Measurements from ENCODE around the gene EYS.

The EYS gene

GRCh38 chr6:64703922-64704321, 1003.1 kb downstream of the EYS start:
- DNase-seq, result no peak

- DNase-seq, result no peak
Measured at GRCh38 chr6:64696053-64696452, 1011.0 kb downstream of the EYS start.

GRCh38 chr6:64694356-64694755, 1012.7 kb downstream of the EYS start:
- DNase-seq, result no peak

GRCh38 chr6:64691064-64691463, 1016.0 kb downstream of the EYS start:
- DNase-seq, result no peak

DNA sequence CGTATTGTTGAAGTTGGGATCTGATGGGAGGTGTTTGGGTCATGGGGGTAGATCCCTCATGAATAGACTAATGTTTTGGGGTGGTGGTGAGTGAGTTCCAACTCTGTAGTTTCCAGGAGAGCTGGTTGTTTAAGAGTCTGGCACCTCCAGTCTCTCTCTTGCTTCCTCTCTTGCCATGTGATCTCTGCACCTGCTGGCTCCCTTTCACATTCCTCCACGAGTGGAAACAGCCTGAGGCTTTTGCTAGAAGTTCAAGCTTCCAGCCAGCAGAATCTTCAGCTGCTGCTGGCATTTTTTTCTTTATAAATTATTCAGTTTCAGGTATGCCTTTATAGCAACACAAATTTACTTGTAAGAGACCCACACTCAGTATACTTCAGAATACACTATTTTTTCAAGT, 1021.6 kb downstream of the EYS start:
- no peak for DNase-seq

- no peak for DNase-seq
Measured at GRCh38 chr6:64683682-64684081, 1023.3 kb downstream of the EYS start.

DNA sequence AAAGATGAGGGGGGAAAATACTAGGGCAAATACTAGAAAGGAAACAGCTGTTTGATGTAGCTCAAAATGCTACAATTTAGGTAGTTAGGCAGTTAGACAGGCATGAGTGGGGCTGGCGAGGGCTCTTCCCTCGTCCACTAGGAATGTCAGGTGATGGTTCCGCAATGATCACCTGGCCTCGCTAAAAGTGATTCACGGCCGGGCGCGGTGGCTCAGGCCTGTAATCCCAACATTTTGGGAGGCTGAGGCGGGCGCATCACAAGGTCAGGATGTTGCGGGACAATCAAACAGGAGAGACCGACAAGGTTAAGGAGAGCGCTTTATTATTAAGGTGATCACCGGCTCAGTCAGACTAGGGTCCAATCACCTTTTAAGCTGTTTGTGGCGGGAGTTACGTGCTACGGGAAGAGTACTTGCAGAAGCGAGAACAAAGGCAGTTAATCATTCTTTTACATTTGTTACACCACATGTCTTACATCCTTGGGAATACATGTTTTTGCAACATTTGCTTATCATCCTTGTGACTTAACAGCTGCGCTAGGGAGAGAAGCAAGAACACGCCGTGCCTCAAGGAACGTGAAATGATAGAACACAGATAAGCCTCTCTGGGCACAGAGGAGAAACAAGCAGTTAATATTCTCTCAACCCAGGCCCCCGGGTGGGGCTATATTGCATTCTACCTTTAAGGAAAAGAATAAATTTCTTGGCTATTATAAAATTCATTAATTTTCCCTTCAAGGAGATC, 1025.4 kb downstream of the EYS start:
- DNase-seq, result no peak

- DNase-seq, result peak; percentile 33
Measured at GRCh38 chr6:64680446-64680845, 1026.6 kb downstream of the EYS start.

GRCh38 chr6:64679416-64679815, 1027.6 kb downstream of the EYS start:
- no peak for DNase-seq

- DNase-seq, result no peak
Measured at GRCh38 chr6:64672651-64673050, 1034.4 kb downstream of the EYS start.

- DNase-seq, result no peak
Measured at GRCh38 chr6:64672131-64672530, 1034.9 kb downstream of the EYS start.

DNA sequence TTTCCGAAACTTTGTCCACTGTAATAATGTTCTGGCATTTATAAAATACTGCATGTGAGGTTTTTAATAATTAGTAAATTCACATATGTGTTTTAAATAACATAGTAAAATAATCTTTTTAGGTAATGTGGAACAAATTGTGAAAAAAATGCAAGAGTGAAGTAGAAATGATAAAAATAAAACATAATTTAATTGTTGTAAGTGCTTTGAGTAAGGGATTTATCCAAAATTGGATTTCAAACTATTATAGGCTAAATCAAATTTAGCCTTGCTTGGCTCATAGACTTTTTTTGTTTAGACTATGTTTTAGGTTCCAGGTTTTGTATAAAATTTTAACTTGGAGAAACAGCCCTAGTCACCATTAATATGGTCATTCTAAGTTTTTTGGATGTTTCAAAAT, 1041.9 kb downstream of the EYS start:
- no peak for DNase-seq

DNA sequence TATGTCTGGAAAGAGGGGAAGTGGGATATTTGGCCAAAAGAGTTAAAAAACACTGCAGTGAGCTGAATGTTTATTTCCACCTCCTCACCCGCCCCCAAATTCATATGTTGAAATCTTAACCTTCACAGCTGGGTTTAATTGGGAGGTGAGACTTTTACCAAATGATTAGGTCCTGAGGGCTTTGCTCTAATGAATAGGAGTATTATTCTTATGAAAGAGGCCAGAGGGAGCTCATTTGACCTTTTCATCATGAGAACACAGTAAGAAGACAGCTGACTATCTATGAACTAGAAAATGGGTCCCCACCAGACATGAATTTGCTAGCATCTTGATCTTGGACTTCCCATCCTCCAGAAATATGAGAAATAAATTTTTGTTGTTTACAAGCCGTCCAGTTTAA, 1042.5 kb downstream of the EYS start:
- no peak for DNase-seq

- no peak for DNase-seq
Measured at GRCh38 chr6:64644024-64644423, 1063.0 kb downstream of the EYS start.

DNA sequence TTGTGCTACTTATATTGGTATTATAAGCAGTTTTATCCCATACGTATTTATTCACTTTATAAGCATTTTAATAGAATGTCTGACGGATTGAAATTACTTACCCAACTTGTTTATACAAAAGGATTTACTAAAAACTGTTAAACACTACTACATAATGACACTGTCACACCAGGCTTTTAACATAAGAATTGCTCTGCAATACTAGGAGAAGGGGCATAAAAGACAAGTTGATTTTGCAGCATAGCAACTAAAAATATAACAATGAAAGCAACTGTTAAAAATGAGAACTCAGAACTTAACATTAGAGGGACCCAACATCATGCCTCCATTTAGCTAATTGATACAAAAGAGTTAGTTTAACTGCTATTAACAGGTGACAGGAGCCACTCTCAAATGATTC, 1076.1 kb downstream of the EYS start:
- DNase-seq, result no peak

DNA sequence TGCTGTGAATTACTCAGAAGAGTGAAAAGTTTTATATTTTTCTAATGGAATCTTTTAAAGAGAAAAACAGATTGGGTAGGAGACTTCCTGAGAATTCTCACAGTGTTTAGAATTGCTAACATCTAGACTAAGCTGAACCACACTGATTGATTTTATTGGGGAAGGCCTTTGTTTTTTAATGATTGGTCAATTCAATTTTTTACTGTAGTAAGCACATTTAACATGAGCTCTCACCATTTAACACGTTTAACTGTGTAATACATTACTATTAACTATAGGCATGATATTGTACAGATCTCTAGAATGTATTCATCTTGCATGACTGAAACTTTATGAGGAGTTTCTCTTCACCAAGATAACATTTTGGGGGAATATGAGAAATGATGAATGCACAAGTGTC, 1084.1 kb downstream of the EYS start:
- DNase-seq, result no peak

- no peak for DNase-seq
Measured at GRCh38 chr6:64602993-64603392, 1104.0 kb downstream of the EYS start.

DNA sequence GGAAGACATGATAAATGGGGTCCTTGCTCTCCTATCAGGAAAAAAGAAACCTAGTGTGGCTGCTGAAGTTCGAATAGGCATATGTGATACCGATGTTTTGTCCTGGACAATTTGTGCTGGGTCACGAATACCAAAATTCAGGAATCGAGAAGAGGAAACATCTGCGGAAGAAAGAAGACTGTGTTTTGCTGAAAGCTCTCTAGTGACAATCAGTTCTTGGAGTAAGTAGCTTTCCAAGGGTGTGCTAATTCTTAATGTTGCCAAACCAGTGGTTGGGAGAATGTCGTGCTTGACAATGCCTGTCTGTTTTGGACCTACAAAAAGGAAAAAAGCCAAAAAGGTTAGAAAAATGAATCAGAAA, 1115.4 kb downstream of the EYS start:
- no peak for DNase-seq

- no peak for DNase-seq
Measured at GRCh38 chr6:64590965-64591675, 1115.9 kb downstream of the EYS start.

DNA sequence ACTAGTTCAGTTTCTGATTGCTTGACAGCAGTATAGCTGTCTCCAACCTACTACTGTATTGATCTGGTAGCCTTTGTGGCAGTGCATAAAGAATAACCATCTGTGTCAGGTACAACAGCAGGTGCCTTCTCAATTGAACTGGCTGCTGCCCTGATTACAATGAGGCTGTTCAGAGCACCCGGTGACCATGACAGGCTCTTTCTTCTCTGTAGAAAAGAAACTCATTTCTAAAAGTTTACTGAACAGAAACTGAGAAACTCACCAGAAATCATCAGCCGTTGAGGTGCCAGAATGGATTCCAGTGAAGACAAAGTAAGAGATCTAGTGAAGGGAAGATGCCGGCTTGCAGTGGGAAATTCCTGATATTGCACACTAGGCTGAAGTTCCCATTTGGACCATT, 1117.1 kb downstream of the EYS start:
- no peak for DNase-seq

DNA sequence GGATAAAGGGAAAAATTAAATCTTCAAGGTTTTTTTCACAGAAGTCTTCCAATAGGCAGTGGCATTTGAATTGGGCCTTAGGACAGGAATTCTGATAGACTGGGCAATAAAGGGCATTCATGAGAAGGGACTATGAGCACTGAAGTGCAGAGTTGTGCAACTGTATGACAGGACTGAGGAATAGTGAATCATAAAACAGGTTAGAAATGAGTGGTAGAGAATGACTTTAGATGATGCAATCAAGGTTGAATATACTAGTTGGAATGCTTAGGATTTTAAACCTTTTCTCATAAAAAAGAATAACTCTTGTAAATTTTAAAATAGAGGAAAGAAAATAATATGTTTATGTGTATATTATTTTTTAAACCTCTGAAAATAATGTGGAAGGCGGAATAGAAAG, 1126.7 kb downstream of the EYS start:
- no peak for DNase-seq

- DNase-seq, result no peak
Measured at GRCh38 chr6:64553249-64553786, 1153.7 kb downstream of the EYS start.

GRCh38 chr6:64547594-64548268, 1159.3 kb downstream of the EYS start:
- no peak for DNase-seq

- DNase-seq, result no peak
Measured at GRCh38 chr6:64539917-64540316, 1167.1 kb downstream of the EYS start.
